GM19351 (cell line): Measurements from ENCODE around the gene OBI1.

Experiments
- ATAC-seq: cut with Tn5 transposase; IDR thresholded peaks from one replicate; pipeline ENCODE4 v1.9.1; 2021; ENCODE audit warnings: mild to moderate bottlenecking, moderate library complexity; ENCODE audit not compliant: unreplicated experiment

Gene OBI1, protein sequence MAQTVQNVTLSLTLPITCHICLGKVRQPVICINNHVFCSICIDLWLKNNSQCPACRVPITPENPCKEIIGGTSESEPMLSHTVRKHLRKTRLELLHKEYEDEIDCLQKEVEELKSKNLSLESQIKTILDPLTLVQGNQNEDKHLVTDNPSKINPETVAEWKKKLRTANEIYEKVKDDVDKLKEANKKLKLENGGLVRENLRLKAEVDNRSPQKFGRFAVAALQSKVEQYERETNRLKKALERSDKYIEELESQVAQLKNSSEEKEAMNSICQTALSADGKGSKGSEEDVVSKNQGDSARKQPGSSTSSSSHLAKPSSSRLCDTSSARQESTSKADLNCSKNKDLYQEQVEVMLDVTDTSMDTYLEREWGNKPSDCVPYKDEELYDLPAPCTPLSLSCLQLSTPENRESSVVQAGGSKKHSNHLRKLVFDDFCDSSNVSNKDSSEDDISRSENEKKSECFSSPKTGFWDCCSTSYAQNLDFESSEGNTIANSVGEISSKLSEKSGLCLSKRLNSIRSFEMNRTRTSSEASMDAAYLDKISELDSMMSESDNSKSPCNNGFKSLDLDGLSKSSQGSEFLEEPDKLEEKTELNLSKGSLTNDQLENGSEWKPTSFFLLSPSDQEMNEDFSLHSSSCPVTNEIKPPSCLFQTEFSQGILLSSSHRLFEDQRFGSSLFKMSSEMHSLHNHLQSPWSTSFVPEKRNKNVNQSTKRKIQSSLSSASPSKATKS

DNA sequence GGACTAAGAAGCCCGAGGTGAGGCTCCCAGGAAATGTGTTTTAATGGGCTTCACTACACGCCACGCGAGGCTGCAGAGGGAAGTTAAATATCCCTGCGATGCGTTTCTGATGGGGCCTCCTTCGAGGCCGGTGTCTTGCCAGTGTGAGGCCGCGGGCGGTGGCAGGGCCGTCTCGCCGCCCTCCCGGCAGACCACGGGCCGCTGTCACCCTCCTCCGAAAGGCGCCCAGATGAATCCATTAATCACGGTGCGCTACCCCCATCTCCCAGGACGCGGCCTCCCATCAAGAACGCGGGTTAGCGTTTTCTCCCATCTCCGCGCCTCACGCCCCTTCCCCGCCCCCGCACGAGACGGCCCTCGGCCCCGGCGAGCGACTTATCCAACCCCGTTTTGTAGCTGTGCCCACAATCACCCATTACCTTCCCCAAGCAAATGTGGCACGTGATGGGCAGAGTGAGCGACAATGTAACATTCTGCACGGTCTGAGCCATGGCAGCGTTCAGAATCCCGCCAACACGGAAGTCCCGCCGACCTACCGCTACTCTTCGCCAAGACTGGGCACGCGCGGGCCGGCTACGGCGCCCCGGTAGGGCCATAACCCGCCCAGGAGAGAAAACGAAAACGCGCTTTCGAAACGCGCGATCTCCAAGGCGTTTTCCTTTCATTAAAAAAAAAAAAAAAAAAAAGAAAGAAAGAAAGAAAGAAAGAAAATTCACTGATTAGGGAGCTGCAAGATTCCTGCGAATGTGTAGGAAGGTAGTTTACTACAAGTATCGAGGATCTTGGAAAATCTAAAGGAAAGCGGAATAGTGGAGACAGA lies at the start of gene OBI1:
Gene OBI1, minus strand, starts transcription at position 526 of the 820 bp plus-strand sequence. Its CDS starts 35 bp downstream, at position 491.
- peak; percentile 72 for ATAC-seq

DNA sequence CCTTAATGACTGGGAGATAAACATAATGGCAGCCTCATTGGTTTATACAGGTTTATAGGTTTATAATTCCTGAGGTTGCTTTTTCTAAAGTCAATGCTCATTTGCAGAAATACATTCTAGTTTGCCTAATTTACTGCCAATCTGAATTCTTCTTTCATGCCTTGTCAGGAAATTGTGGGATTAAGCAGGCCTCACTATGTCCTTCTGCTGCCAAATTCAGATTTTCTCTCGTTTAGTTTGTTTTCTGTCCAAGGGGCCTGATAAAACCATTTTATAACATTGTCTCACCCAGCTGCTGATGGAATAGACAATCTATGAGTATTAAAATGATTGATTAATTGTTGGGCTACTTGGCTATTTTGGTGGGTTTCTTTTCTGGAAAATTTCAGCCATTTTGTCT lies 42.4 kb upstream of the OBI1 start:
- no peak for ATAC-seq

DNA sequence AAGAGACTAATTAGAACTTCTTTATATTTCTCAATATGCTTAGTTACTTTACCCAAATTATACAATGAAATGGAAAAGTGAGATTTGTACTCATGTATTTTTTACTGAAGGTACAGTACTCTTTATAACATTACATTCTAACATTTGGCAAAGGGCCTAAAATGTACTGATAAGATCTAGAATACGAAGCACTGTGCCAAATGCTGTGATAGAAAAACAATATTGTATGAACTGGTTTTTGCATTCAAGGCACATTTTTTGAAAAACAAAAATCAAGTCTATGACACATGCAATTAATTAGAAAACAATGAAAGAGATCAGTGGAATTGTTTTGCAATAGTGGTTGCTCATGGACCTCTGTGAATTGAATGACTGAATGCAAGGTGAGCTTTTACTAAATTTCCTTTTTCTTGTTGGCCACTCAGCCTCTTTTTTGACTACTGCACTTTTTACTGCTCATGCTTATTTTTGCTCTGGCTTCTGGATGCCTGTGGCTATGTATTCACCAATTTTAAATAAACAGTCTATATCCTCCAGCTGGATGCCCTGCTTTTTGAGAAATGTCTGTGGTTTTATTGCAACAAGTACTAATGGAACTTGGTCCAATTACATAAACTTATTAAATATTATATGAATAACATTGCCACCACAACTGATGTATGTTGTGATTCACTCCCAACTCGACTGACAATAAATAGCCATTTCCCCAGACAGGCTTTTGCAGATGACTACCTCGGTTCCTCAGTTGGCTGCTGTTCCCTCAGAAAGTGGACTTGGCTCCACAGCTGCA lies 41.4 kb upstream of the OBI1 start:
- ATAC-seq, result no peak

DNA sequence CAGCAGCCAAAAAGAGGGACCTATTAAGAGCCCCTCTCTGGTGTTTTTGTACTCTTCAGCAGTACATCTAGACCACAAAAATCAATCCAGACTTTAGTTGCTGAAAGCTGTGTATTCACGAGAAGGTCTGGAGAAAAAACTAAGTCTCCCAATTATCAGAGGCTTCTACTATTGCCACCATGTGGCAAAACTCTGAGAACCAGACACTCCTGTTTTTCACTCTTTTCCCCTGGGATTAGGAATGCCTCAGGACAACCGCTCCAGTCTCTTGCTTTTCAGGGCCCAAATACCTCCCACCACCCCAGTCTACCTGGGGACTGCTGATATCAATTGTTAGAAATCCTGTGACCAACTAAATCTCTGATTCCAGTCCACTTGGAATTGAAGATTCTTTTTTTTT lies 30.1 kb upstream of the OBI1 start:
- ATAC-seq, result no peak

DNA sequence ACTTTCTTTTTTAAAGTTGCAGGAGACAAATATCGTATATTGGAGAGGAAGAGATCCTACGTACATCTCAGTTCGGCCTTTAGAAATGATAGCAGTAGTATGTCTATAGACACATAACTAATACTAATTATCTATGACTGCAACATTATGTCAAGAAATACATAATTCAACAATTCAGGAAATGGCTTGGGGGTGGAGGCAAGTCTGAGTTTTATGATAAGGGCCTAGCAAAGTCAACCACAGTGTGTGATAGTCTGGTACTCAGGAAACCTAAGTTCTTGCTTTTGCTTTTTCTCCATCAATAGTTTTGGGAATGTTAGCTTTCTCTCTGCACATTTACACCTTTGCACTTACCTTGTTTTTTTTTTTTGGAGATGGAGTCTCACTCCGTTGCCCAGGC lies 27.5 kb upstream of the OBI1 start:
- no peak for ATAC-seq

DNA sequence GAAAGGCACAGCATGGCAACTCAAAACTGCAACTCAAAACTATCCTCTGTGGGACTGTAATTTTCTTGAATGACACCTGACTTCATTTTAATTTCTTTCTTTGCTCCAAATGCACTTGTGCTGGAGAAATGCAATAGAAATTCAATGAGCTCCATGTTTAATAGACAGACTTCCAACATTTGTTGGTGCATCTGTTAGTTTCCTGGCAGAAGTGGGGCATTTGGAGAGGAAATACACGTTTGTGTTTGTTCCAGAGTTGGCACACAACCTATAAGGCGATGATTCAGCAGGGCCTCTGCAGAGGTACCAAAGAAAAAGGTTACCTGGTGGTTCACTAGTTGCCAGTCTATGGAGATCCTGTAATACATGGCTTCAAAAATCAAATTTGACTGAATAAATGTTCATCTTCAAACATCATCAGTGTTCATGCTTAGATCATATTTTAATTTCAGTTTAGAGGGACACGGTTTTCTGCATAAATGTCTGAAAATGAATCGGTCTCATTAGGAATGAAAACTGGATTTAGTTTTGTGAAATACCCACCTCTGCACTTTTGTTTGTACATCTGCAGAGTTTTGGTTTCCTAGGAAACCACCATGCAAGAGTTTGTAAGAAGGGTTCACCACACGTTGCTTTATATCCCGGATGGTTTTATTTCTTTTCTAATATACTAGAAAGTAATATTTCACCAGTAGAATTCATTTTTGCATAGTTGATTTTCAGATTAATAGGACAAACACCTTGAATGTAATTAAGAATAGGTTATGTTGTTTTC lies 21.8 kb upstream of the OBI1 start:
- ATAC-seq, result no peak

DNA sequence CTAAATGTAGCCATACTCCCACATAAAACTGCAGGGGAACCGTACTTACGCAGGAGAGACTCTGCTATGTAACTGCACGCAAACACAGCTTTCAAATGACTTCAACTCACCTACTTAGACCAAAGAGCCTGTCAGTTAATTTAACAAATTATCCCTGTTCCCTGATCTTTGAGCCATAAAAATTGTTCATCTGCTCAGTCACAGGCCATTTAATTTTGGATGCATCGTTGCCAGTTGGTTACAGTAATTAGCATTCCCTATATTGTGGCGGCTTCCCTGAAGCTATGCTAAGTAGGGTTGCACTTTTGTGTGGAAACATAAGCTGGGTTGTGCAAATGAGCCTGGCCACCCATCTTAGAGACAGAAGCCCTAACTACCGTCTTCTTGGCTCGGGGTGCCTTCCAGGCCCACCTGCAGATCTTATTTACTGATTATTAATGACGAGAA lies 21.2 kb upstream of the OBI1 start:
- no peak for ATAC-seq

DNA sequence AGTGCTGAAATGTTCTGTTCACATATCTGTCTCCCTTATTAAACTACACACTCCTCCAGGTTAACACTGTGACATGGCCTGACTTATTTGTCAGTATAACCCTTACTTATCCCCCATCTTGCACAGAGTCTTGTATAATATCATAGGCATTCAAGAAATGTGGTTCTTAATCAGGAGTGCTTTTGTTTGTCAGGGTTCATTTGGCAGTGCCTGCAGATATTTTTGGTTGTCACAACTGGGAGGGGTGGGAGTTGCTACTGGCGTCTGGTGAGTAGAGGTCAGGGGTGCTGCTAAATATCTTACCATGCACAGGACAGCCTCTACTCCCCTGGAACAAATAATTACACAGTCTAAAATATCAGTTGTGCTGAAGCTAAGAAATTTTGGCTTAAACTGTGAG lies 20.4 kb upstream of the OBI1 start:
- ATAC-seq, result no peak

DNA sequence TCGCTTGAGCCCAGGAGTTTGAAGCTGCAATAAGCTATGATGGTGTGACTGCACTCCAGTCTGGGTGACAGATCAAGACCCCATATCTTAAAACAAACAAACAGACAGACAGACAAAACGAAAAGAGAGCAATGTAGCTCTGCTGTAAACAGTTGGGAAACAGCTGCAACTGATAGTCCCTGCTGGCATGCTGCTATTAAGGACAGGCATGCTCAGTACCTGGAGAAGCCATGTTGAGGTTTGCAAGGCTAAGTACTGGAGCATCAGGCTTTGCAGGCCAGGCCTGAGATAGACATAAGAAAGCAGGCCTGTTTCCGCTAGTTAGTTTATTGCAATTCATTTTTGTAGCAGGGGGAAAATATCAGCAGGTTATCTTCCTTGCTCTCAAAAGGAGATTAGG lies 16.2 kb upstream of the OBI1 start:
- ATAC-seq, result no peak

DNA sequence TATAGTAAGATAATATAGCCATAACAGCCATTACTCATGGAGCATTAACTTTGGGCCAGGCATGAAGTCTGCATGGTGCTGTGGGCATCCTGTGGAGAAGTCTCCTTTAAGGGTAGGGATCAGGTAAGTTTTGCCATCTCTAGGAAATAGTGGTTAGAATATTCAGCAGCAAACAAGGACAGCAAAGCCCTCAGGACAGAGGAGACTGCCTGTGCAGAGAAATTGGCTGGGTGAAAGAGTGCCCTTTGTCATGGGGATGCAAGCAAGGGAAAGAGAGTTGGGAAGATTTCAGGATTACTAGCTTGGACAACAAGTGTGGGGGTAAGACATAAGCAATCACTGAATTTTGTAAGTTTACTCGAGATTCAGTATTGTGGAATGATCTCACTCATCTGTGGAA lies 15.7 kb upstream of the OBI1 start:
- ATAC-seq, result no peak

DNA sequence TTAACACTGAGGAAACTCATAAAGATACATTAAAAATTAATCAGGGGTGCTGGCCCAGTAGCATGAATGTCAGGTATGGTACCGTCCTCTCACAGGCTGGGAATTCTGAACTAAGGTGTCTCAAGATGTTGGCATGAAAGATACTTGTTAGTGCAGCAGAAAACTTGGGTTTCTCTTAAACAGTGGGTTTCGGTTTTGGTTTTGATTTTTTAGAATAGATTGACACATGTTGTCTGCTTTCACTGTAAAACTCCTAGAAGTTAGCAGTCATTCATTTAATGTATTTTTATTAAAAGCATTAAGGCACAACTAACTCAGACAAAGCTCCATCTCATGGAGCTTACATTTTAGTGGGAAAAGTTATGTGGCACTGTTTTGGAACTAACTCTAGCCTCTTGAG lies 3.5 kb upstream of the OBI1 start:
- peak; percentile 23 for ATAC-seq

DNA sequence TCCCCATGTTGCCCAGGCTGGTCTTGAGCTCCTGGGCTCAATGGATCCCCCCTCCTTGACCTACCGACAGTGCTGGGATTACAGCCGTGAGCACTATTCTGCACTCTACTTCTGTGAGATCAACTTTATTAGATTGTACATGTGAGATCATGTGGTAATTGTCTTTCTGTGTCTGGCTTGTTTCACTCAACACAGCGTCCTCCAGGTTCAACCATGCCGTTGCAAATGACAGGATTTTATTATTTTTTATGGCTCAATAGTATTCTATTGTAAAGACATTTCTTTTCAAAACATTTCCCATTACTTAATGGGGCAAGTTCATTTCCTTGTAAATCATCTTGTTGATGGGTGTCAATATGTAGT lies 1.5 kb upstream of the OBI1 start:
- ATAC-seq, result peak; percentile 0

DNA sequence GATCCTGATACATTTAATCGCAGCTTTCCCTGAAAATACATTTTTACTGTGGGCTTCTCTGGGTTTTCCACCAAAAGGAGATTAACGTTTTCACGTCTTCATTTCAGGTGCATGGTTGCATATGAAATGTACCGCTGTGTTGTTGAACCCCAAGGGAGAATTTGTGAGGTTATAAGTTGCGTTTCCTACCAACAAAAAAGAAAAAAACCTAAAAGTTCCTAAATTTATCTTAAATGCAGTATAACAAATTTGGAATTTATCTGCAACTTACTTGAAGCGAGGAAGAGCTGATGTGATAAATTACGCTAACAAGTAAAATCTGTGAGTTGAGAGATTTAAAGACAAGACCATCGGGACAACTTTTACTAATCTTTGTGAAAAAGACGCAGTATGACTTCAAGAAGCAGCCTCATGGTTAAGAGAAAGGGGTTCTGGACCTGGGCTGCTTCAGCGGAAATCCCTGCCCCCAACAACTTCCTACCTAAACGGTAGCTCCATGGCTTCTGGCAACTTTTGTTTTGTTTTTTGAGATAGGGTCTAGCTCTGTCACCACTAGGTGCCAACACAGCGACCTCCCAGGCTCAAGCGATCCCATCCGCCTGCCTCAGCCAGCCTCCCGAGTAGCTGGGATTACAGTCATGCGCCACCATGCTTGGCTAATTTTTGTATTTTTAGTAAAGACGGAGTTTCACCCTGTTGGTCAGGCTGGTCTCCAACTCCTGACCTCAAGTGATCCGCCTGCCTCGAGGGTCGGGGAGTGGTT lies 958 bp upstream of the OBI1 start:
- ATAC-seq, result peak; percentile 20

DNA sequence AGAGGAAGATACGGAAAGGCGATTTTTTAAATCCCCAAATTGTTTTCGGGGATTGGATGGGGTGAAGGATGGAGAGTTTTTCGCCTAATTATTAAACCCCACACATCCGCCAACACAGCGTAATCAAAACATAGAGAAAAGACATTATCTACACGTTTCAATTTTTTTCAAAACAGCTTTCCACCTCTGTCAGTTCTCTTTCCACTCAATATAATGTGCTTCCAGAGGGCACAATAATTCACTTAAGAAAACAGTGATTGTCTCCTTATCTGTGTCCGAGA lies 435 bp upstream of the OBI1 start:
- ATAC-seq, result peak; percentile 13

DNA sequence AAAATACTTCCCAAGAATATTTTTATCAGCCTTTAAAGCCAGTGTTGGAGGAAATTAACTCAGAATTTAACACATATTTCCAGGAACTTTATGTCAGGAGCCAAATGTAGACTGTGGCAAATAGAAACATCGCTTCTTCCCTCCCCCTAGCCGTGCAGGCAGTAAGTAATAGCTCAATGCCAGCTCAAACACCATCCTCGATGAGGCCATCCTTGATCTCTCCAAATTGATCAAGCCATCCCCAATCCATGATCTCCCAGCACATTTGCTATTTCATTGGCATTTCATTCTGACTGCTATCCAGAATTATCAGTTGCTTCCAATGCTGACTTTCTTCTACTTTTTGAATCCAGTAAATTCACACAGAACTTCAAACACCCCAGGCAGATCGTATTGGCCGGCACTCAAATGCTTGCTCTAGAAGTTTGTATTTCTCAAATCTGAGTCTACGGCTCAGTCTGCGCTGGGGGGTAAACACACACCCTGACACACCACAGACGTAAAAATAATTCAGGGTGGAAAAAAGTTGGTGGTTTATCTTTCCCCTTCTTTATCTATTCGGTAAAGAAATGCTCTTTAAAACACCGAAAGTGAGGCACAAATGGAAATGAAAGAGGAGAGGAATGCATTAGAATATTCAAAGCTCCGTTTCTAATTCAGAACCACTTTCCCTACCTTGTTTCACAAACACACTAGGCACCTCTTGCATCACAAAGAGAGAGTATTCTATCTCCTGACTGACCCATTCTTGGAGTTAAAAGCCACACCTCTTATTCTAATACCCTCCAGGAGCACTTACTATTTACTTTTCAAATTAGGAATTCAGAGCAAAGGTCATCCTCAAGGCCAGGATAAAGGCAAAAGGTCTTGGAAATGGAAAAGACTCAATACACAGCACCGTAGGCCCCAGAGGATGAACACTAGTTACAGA lies 991 bp downstream of the OBI1 start:
- peak; percentile 22 for ATAC-seq

DNA sequence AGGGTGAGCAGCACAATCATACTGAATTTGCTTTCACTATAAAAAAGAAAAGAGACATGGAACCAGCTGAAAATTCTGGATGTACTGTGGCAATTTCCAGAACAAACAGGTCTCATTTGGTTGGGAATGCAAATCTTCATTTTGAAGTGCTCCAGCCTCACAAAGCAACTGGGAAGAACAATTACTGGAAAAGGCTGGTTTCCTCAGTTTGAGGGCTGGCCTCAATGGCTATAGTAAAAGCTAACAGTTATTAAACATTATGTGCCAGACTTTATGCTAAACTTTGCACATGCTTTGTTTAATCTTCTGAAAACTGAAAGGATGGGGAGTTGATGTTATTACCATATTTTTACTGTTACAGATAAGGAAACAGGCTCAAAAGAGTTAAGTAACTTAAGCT lies 3.0 kb downstream of the OBI1 start:
- no peak for ATAC-seq

DNA sequence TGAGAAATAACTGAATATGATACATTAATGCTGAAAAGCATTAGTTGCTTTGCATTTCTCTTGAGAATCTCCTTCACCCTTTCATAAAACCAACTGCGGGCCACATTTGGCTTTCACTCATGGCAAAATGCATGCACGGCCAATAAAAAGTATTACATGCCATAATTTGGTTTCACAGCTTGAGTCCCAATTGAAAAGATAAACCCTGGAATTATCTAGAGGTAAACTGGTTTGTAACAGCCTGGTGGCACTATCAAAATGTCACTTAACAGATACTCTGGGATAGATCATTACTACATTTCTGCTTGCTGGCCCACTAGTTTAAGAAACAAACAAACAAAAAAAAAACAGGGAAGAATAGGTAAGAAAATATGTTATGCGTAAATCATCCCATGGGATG lies 3.9 kb downstream of the OBI1 start:
- ATAC-seq, result no peak

DNA sequence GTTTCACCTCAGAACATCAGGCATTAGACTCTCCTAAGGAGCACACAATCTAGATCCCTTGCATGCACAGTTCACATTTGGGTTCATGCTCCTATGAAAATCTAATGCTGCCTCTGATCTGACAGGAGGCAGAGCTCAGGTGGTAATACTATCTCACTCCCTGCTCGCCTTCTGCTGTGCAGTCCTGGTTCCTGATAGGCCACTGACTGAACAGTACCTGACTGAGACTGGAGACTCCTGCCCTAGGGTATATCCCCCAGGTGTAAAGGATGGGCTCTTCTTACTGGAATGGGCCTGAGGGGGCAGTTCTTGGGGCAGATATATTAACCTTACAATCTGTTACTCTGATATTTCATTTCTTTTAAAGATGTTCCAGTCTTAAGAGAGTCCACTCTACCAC lies 6.3 kb downstream of the OBI1 start:
- ATAC-seq, result no peak

DNA sequence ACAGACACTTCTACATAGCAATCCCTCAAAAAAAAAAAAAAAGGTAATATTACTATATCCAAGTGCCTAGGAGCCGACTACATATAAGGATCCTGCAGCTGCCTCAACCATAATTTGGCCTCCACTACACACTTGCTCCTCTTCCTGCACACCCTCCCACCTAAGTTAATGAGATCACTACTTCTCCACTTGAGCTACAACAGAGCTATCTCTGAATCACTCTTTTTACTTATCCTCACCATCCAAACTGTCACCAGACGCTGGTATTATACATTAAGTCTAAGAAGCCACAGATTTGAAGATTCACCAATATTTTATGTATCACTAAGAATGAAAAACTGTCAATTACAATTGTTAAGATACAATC lies 8.3 kb downstream of the OBI1 start:
- ATAC-seq, result no peak
